Suprapubic skin (tissue), 4 donors: ENCODE measurements around the gene ZNF407. TPM values are rescaled to one million over a fixed set of nuclear protein-coding genes. Genes with fewer than 3 reads are reported as not detected.

Experiments
- DNase-seq, 2 donors: peaks; one replicate each; pipeline ENCODE4 v3.0.0-alpha.2; 2019; ENCODE audit warnings: low spot score in 2 of 2
- H3K27ac ChIP-seq: fragments of 200-600 bp; sonication (generic); one replicate; pipeline ENCODE4 v1.5.1; 2019
- H3K27me3 ChIP-seq: fragments of 200-600 bp; sonication (generic); one replicate; pipeline ENCODE4 v1.5.1; 2019
- H3K36me3 ChIP-seq: fragments of 200-600 bp; sonication (generic); one replicate; pipeline ENCODE4 v1.5.1; 2019
- H3K4me1 ChIP-seq: fragments of 200-600 bp; sonication (generic); one replicate; pipeline ENCODE4 v1.5.1; 2019
- H3K4me3 ChIP-seq: fragments of 200-600 bp; sonication (generic); one replicate; pipeline ENCODE4 v1.5.1; 2019; ENCODE audit warnings: mild to moderate bottlenecking
- H3K9me3 ChIP-seq: fragments of 200-600 bp; sonication (generic); one replicate; pipeline ENCODE4 v1.5.1; 2019
- CTCF ChIP-seq, 2 donors: fragments of 200-600 bp in 1 of 2; fragments of 450-650 bp in 1 of 2; sonication (generic) in 1 of 2; IDR thresholded peaks; one replicate each; pipeline ENCODE4 v1.5.1; 2016 to 2019; ENCODE audit warnings: antibody characterized with exemption in 2 of 2, mild to moderate bottlenecking in 1 of 2, moderate library complexity in 1 of 2
- EP300 ChIP-seq: sonication (generic); formaldehyde crosslinking; IDR thresholded peaks from one replicate; pipeline ENCODE4 v1.6.1; 2017; ENCODE audit warnings: antibody characterized with exemption
- POLR2A ChIP-seq, 2 donors: fragments of 450-650 bp; IDR thresholded peaks; one replicate each; pipeline ENCODE4 v1.6.1; 2017; ENCODE audit warnings: antibody characterized with exemption in 2 of 2, mild to moderate bottlenecking in 2 of 2, moderate library complexity in 2 of 2
- POLR2AphosphoS5 ChIP-seq, 3 donors: sonication (generic); formaldehyde crosslinking; IDR thresholded peaks; one replicate each; pipeline ENCODE4 v1.6.1; 2017; ENCODE audit warnings: antibody characterized with exemption in 3 of 3
- WGBS: methylation state at CpG from one replicate; pipeline ENCODE4 v1.1.5; 2018; 5-methylcytosine and 5-hydroxymethylcytosine counted together
- total RNA-seq, 4 donors: library from RNA; depleted of rRNA; stranded (reverse); fragments of >200 nt; gene quantifications; one replicate each; pipeline ENCODE4 v1.1.0, GENCODE V29; 2016

Gene ZNF407
- total RNA-seq, 4 donors from 2014 or later: 10.7 to 22.1 (median 13.8) TPM

DNA sequence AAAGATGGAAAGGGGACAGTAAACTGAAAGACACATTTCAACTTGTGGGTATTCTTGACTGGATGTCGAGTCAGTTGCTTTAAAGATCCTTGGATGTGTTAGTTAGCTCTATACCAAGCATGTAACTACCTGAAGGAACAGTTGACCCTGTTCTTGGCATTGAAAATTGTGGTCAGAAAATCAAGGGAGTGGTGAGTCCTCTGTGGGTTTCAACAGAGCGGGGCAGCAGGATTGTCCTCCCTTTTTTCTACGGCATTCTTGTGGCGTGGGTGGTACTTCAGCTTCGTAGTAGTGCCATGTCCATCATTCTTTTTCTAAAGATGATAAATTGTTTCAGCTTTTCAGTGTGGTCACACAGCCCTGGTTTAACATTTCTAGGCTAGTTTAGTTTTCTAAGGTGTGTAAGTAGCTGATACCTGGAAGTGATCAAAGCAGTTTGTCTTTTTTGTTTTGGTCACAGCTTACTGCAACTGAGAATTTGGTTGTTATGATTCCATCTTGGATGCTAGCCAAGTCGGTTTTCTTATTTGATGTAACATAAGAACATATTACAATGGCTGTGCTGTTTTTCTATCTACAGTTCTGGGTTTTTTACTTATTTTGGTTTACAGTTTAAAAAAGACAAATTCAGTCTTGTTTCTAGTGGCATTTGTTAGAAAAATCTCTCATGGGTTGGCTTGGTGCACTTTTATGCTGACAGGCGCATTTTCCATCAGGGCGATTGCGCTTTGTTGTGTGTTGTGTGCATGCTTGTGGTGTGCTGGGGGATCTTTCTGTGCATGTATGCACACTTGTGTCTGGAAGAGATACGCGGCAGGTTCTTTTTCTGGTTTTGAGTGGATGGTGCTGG lies 84.7 kb downstream of the ZNF407 start:
- H3K27ac ChIP-seq: no peak overlapping the region
- H3K36me3 ChIP-seq: no peaks in the 10 kb centered on the region
- WGBS: 85% methylated on average over 11 of the region's 11 CpGs
- no peaks in the 10 kb centered on the region for H3K27me3 ChIP-seq
- DNase-seq: no peak
- TF ChIP-seq EP300: no peak
- no peak for TF ChIP-seq POLR2A (IDR thresholded peaks at IDR 0.05)
- no peak for TF ChIP-seq CTCF (IDR thresholded peaks at IDR 0.05)
- no peak for TF ChIP-seq POLR2AphosphoS5 (IDR thresholded peaks at IDR 0.05)
- H3K4me1 ChIP-seq: peaks cover 2% of the 10 kb centered on the region
- H3K4me3 ChIP-seq: no peak overlapping the region
- H3K9me3 ChIP-seq: no peaks in the 10 kb centered on the region

DNA sequence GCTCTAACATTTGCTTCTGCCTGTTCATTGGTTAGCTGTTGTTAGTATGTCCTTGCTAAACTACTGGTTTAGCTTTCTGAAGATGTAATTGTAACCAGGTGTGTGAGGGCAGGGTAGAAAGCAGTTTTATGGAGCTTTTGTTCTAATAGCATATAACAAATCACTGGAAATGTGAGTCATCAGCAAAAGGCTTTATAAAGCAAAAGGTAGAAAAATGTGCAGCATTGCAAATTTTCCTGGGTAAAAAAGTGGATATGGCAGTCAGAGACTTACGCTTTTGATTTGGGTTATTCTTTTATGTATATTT lies 85.3 kb downstream of the ZNF407 start:
- WGBS: 88% methylated on average over 1 of the region's 1 CpG
- Histone ChIP-seq H3K27ac (no peak overlapping the region), H3K27me3 (no peaks in the 10 kb centered on the region), H3K4me1 (peaks cover 2% of the 10 kb centered on the region), H3K36me3 (no peaks in the 10 kb centered on the region), H3K4me3 (no peak overlapping the region), H3K9me3 (no peaks in the 10 kb centered on the region)
- TF ChIP-seq CTCF (IDR thresholded peaks at IDR 0.05) (no peak), EP300 (no peak), POLR2AphosphoS5 (IDR thresholded peaks at IDR 0.05) (no peak), POLR2A (IDR thresholded peaks at IDR 0.05) (no peak)
- DNase-seq: no peak

- DNase-seq: no peak
- Histone ChIP-seq H3K36me3 (no peaks in the 10 kb centered on the region), H3K9me3 (peaks cover 1% of the 10 kb centered on the region), H3K27me3 (no peaks in the 10 kb centered on the region), H3K4me3 (no peak overlapping the region), H3K27ac (no peak overlapping the region), H3K4me1 (peaks cover 2% of the 10 kb centered on the region)
- no peak for TF ChIP-seq POLR2A (IDR thresholded peaks at IDR 0.05)
- no peak for TF ChIP-seq POLR2AphosphoS5 (IDR thresholded peaks at IDR 0.05)
- no peak for TF ChIP-seq EP300
- TF ChIP-seq CTCF (IDR thresholded peaks at IDR 0.05): no peak
Measured at GRCh38 chr18:74683573-74683972, 85.9 kb downstream of the ZNF407 start.

DNA sequence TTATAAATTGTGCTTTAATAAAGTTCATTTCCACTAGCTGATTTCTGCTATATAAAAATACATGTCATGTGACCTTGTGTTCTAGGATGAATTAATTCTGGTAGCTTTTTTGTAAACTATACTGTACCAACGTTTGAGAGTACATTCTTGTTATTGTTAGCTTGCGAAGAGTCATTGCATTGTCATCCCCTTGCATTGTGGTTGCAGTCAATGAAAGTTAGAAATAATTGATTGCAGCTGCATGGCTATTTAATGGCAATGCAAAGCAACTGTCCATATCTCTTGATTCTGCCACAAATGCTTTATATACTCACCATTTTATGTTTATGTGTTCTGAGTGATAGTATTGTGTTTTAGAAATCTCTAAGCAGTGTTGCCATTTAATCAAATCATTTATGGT lies 91.6 kb downstream of the ZNF407 start:
- H3K36me3 ChIP-seq: no peaks in the 10 kb centered on the region
- H3K4me1 ChIP-seq: no peaks in the 10 kb centered on the region
- no peaks in the 10 kb centered on the region for H3K27me3 ChIP-seq
- H3K4me3 ChIP-seq: no peak overlapping the region
- no peak for TF ChIP-seq POLR2A (IDR thresholded peaks at IDR 0.05)
- no peak for TF ChIP-seq POLR2AphosphoS5 (IDR thresholded peaks at IDR 0.05)
- TF ChIP-seq EP300: no peak
- no peak for TF ChIP-seq CTCF (IDR thresholded peaks at IDR 0.05)
- peaks cover 3% of the 10 kb centered on the region for H3K9me3 ChIP-seq
- DNase-seq: no peak
- H3K27ac ChIP-seq: no peak overlapping the region
- 70% methylated on average over 2 of the region's 2 CpGs for WGBS

- H3K36me3 ChIP-seq: no peaks in the 10 kb centered on the region
- no peak for DNase-seq
- no peaks in the 10 kb centered on the region for H3K27me3 ChIP-seq
- 87% methylated on average over 9 of the region's 9 CpGs for WGBS
- no peak overlapping the region for H3K4me3 ChIP-seq
- TF ChIP-seq CTCF (IDR thresholded peaks at IDR 0.05) (no peak), EP300 (no peak), POLR2A (IDR thresholded peaks at IDR 0.05) (no peak), POLR2AphosphoS5 (IDR thresholded peaks at IDR 0.05) (no peak)
- peaks cover 3% of the 10 kb centered on the region for H3K9me3 ChIP-seq
- no peaks in the 10 kb centered on the region for H3K4me1 ChIP-seq
- no peak overlapping the region for H3K27ac ChIP-seq
Measured at GRCh38 chr18:74692367-74693013, 94.8 kb downstream of the ZNF407 start.
